Endothelial cell of umbilical vein (primary cell): Measurements from ENCODE around the gene SIM2. TPM values are rescaled to one million over a fixed set of nuclear protein-coding genes. Genes with fewer than 3 reads are reported as not detected.

Experiments used
- BruUV-seq: library from RNA; stranded (reverse); fragments of 400-500 nt; replicated peaks from 2 replicates; lab custom pipeline; 2021; lab: Mats Ljungman, UMichigan
- CTCF ChIA-PET: fragments of 300-600, 350-600 bp; sonication (Branson Sonifier 250); formaldehyde crosslinking; loops from one replicate; lab custom pipeline; 2021; ENCODE audit warnings: antibody characterized with exemption, inconsistent platforms; lab: Charles Lee
- POLR2A ChIA-PET: fragments of 300-600, 350-600 bp; sonication (Branson Sonifier 250); formaldehyde crosslinking; loops from one replicate; lab custom pipeline; 2021; ENCODE audit warnings: antibody characterized with exemption, inconsistent platforms; lab: Charles Lee
- DNase-seq: peaks from one replicate; pipeline ENCODE4 v3.0.0-alpha.2; 2011; ENCODE audit warnings: low read depth, low spot score
- FAIRE-seq: peaks from 2 replicates; lab custom pipeline; 2011; peaks lifted over from hg19 to GRCh38; lab: Jason Lieb, UNC
- H2AFZ ChIP-seq: 2 replicates; pipeline ENCODE4 v1.6.0; 2012; ENCODE audit warnings: low read depth, low read length, control low read depth, inconsistent platforms
- H3K27ac ChIP-seq: 2 replicates; pipeline ENCODE4 v1.5.1; 2011; ENCODE audit warnings: low read depth, mild to moderate bottlenecking, control low read depth, low read length, moderate library complexity; ENCODE audit not compliant: insufficient read depth
- H3K27me3 ChIP-seq, 2 experiments: 2 replicates each; pipeline versions ENCODE4 v1.6.0 to v1.6.1; 2011; ENCODE audit warnings: low read length in 2 of 2, mixed read lengths in 1 of 2; ENCODE audit not compliant: control insufficient read depth in 2 of 2, insufficient read depth in 2 of 2
- H3K36me3 ChIP-seq, 2 experiments: 2 replicates in 1 of 2; 3 replicates in 1 of 2; pipeline ENCODE4 v1.5.1; 2011; ENCODE audit warnings: low read length in 2 of 2, mild to moderate bottlenecking in 1 of 2, moderate library complexity in 1 of 2; ENCODE audit not compliant: control insufficient read depth in 2 of 2, insufficient read depth in 2 of 2; ENCODE audit errors: extremely low read depth in 1 of 2
- H3K4me1 ChIP-seq: 3 replicates; pipeline ENCODE4 v1.5.1; 2011; ENCODE audit warnings: mild to moderate bottlenecking, low read length; ENCODE audit not compliant: control insufficient read depth, insufficient read depth; ENCODE audit errors: extremely low read depth
- H3K4me2 ChIP-seq: 2 replicates; pipeline ENCODE4 v1.6.1; 2011; ENCODE audit warnings: low read length, control low read depth, mixed read lengths; ENCODE audit not compliant: insufficient read depth
- H3K4me3 ChIP-seq, 3 experiments: fragments of 200-600 bp in 1 of 3; sonication (generic), shearing (Covaris generic) in 1 of 3; replicated peaks in 1 of 3; 2 replicates each; pipeline ENCODE4 v1.5.1; 2011 to 2016; ENCODE audit warnings: control low read depth in 3 of 3, low read length in 3 of 3, mild to moderate bottlenecking in 2 of 3, inconsistent platforms in 1 of 3, low read depth in 1 of 3, moderate library complexity in 1 of 3; ENCODE audit not compliant: insufficient read depth in 1 of 3
- H3K79me2 ChIP-seq: 2 replicates; pipeline ENCODE4 v1.6.0; 2012; ENCODE audit warnings: low read length, inconsistent platforms; ENCODE audit not compliant: control insufficient read depth, insufficient read depth
- H3K9ac ChIP-seq: replicated peaks from 2 replicates; pipeline ENCODE3; 2011; ENCODE audit warnings: low read length, control low read depth; ENCODE audit not compliant: insufficient read depth; ENCODE audit errors: extremely low read depth
- H3K9me1 ChIP-seq: replicated peaks from 3 replicates; pipeline ENCODE4 v1.6.0; 2011; ENCODE audit warnings: mild to moderate bottlenecking, low read length; ENCODE audit not compliant: control insufficient read depth, insufficient read depth; ENCODE audit errors: extremely low read depth
- H3K9me3 ChIP-seq: replicated peaks from 2 replicates; pipeline ENCODE4 v1.5.1; 2012; ENCODE audit warnings: low read length, inconsistent platforms; ENCODE audit not compliant: control insufficient read depth, insufficient read depth
- H4K20me1 ChIP-seq: replicated peaks from 2 replicates; pipeline ENCODE3; 2011; ENCODE audit warnings: mild to moderate bottlenecking, low read length; ENCODE audit not compliant: control insufficient read depth, insufficient read depth; ENCODE audit errors: extremely low read depth
- CTCF ChIP-seq, 2 donors: IDR thresholded peaks; 1 replicate in 1 of 2; 2 replicates in 1 of 2; pipeline ENCODE4 v1.5.1; 2011; ENCODE audit warnings: low read length in 2 of 2, mild to moderate bottlenecking in 2 of 2, moderate library complexity in 2 of 2, control low read depth in 1 of 2, inconsistent platforms in 1 of 2, low read depth in 1 of 2; ENCODE audit not compliant: insufficient read depth in 1 of 2; ENCODE audit errors: extremely low read depth in 1 of 2
- EZH2 ChIP-seq: IDR thresholded peaks from 2 replicates; pipeline ENCODE4 v1.6.1; 2012; ENCODE audit warnings: borderline replicate concordance, low read depth, mild to moderate bottlenecking, moderate library complexity, low read length, inconsistent platforms; ENCODE audit not compliant: severe bottlenecking
- JUN ChIP-seq: IDR thresholded peaks from 2 replicates; pipeline ENCODE4 v1.6.1; 2011; ENCODE audit warnings: borderline replicate concordance, low read depth; ENCODE audit not compliant: insufficient read length, insufficient read depth
- MAX ChIP-seq: IDR thresholded peaks from 2 replicates; pipeline ENCODE4 v1.6.1; 2011; ENCODE audit not compliant: insufficient read depth, insufficient read length
- POLR2A ChIP-seq: IDR thresholded peaks from 2 replicates; pipeline ENCODE4 v1.6.1; 2012; ENCODE audit warnings: low read depth, mild to moderate bottlenecking, control low read depth, low read length
- POLR2AphosphoS5 ChIP-seq: IDR thresholded peaks from 2 replicates; pipeline ENCODE4 v1.6.1; 2012; ENCODE audit warnings: low read depth, mild to moderate bottlenecking, control low read depth, low read length, moderate library complexity; ENCODE audit not compliant: insufficient read depth
- dilution Hi-C: fragments of 300-500 bp; cut with MboI; formaldehyde crosslinking; loops from one replicate; pipeline ENCODE4 v1.15.0; 2019; ENCODE audit warnings: low sequenced_read_pairs; ENCODE audit not compliant: extremely low pct_ligation_motif_present
- intact Hi-C: fragments of 100-400 bp; cut with micrococcal nuclease; formaldehyde crosslinking; loops from one replicate; pipeline ENCODE4 v1.10.0; 2022
- polyA plus RNA-seq, 4 experiments: library from polyadenylated mRNA; depleted of rRNA in 3 of 4; stranded (reverse) in 3 of 4; unstranded in 1 of 4; fragments of >200 nt; gene quantifications; 2 replicates each; pipeline versions ENCODE4 v1.2.1 to v1.2.3, GENCODE V29; 2011 to 2012; ENCODE audit warnings: missing spikeins in 1 of 4
- total RNA-seq: library from RNA; stranded (reverse); gene quantifications from 2 replicates; pipeline ENCODE4 v1.2.3, GENCODE V29; 2021

Gene SIM2
- total and polyA plus RNA-seq, 2 donors (not counting 3 experiments of a cell fraction or from before 2014, with no cell fraction given) = not detected

DNA sequence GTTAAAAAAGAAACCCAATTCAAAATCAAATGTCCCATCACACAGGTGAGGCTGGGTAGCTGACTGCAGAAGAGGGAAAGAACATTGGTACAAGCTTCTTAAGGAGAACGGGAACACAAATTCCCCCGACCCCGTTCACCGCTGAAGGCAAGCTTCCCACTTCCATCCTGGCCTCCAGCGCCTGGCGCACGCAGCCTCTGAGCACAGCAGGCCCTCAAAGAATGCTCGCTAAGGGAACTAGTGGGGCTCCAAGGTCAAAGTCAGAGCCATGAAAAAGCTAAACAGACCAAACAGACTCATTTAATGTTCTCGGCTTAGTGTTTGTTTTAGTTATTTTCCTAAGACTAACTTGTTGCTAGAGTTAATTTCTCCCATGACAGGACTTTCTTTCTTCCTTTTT lies 63.7 kb downstream of the SIM2 start:
- FAIRE-seq (no peak), DNase-seq (no peak)
- H3K9me3 ChIP-seq = no peaks in the 10 kb centered on the region
- no TSS peak for BruUV-seq
- TF ChIP-seq CTCF (IDR thresholded peaks at IDR 0.05; ENCODE audit: extremely low read depth in 1 of 2, insufficient read depth in 1 of 2, low read depth in 1 of 2, low read length in 2 of 2) (no peak), JUN (no peak), POLR2A (no peak), EZH2 (no peak), POLR2AphosphoS5 (no peak), MAX (no peak)
- H3K27ac ChIP-seq = no peak overlapping the region
- H2AFZ ChIP-seq = no peak overlapping the region
- no peaks in the 10 kb centered on the region for H3K79me2 ChIP-seq
- H3K9ac ChIP-seq = no peak overlapping the region
- no peaks in the 10 kb centered on the region for H3K9me1 ChIP-seq
- CTCF ChIA-PET = interaction anchor here (0.9 to 3.2 kb wide), 5 partner anchors 10 to 155 kb away, joined by 3 to 11 read pairs (median 5); no protein-coding TSS in a partner anchor
- H3K4me2 ChIP-seq = no peak overlapping the region
- POLR2A ChIA-PET = no interaction called here
- intact Hi-C loops = no loop called here
- dilution Hi-C loops = no loop called here
- no peak overlapping the region for H3K4me3 ChIP-seq
- no peaks in the 10 kb centered on the region for H4K20me1 ChIP-seq
- no peaks in the 10 kb centered on the region for H3K4me1 ChIP-seq
- H3K27me3 ChIP-seq = no peaks in the 10 kb centered on the region
- no peaks in the 10 kb centered on the region for H3K36me3 ChIP-seq
